ENCODE measurements around the gene RUNX1.
A peak's percentile ranks its signal among the peaks of the same experiment; 100 is the strongest.

The RUNX1 gene

DNA sequence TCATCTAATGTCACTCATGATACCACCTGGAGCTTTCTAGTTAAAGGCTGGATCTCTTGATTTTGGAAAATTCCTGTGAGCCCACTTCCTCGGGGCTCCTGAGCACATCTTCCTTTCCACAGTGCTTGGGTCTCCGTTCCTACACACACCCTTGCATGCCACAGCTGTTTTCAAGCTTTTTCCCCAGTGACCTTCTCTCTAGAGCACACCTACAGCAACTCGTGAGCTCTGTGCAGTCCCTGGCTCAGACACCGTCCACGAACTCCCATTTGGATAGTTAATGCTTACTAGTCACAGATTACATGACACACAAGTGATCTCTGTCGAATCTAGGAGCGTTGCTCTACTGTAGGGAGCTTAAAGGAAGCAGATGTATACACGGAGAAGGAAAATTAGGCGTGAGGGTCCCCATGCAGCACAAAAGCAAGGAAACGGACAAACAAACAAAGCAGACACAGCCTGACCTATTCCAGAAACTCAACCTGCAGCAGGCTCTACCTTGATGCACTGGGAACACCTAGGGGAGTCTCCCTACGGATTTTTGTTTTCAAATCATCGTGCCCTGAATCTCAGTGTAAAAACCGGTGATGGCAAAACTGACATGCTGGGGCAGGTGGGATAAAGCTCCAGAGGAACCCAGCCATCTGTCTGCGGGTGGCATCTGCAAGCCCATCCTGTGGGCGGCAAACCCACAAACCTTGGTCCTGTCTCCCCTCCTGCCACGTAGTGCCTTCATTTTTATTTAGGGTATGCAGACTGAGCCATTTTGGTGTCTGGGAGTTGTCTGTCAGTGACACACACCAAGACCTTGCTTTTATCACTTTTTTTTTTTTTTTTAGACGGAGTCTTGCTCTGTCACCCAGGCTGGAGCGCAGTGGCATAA lies 177.8 kb downstream of the RUNX1 start:
- no peak for DNase-seq

DNA sequence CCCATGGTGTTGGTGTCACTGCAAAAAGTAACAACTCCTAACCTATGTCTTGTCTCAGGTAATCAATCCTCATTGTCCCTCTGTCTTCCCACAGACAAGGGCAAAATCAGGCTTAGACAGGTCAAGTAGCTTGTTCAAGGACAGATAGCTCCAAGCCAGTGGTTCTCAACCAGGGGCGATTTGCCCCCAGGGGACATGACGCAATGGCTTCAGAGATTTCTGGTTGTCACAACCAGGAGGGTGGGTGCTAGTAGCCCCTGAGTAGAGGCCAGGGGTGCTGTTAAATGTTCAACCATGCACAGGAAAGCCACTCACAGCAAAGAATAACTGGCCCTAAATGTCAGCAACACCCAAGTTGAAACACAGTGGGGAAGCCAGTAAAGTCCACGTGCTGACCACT lies 178.9 kb downstream of the RUNX1 start:
- no peak for DNase-seq

DNA sequence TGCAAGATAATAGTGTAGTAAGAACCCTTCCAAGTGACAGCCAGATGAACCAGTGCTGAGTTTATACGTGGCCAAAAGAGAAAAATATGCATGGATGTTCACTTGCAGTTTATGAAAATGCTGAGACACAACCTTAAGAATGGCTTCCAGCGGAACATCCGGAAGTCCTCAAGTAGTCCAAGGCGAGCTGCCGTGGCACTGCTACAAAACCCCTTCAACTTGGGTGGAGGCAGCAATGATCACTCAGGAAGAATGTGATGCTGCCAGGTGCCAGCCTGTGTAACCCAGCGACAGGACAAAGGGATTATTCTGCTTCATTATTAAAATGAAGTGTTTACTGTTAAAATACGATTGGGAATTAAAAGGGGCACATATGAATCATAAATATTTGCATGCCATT lies 179.6 kb downstream of the RUNX1 start:
- no peak for DNase-seq

DNA sequence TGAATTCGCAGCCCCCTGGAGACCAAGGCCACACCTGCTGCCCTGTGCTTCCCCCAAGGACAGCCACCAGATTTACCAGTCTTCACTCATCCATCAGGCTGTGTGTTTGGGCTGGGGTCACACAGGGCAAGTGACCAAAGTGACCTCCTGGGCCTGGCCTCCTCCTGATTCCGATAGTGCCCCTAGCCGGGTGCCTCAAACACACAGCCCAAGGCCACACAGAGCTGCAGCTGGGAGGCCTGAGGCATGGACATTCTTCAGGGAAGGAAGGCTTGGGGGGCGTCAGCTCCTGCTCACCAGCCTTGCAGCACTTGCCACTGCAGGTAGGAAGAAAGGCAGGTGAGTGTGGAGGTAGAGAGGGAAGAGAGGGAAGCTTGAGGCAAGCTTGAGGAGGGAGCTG lies 181.3 kb downstream of the RUNX1 start:
- DNase-seq = no peak

DNA sequence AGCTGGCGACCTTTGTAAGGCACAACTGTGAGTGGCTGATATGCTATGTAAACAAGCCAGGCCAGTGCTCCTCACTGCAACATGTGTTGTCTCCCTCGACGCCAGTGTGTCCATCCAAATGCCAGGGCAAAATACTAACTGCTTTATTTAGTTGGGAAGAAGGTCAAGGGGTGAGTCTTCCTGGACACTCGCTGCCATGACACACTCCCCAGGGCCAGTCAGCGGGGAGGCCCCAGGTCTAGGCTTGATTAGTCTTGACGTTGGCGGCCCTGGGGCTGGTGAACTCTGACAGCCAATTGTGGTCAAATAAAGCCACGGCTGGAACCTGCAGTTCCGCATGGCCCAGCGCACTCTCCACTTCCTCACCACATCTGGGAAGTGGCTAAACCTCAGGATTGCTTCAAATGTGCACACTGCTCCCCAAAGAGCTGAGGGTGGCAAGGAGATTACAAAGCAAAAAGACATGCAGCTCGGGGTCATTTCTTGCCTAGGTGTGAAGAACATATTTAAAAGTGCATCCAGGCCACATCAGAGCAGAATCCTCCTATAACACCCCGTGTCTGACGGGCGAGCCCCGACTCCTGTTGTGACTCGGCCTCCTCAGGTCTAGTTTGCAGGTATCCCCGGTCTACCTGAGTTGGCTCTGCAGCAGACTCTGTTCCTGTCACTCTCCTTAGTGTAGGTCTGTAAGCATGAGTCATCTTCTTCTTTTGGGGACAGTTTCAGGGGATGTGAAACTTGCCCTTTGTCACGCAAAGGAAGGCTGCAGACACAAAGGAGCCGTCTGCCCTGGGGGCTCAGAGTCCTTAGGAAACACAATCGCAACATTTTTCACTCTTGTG lies 183.5 kb downstream of the RUNX1 start:
- DNase-seq = peak; percentile 89 to 94

DNA sequence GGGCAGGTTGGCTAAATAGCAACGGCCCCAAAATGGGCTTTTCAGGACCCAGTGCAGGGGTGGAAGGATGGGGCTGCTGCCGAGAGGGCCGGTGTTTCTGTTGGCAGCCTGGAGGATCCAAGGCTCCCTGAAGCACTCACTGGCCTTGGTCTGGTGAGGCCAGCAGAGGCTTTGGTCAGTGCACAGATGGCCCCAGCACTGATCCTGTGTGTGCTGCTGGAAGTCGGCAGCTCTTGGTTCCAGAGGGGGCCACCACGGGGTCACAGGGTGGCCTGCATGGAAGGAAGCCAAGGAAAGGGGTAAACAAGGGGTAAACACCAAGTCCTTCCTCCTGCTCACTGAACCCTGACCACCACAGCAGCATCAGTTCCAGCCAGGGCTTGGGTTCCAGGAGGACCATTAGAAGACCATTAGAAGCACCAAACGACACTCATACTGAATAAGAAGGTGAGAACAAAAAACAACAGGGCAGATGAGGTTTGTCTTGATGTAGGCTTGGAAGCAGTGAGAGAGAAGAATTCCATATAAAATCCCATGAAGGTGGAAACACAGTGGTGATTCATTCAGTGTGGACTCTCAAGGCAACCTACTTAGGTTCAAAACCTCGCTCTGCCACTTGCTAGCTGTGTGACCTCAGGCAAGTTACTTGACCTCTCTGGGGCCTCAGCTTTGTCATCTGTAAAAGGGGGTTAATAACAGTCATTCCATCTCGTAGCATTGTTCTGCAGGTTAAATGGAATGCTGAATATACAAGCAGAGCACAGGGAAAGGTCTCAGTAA lies 184.5 kb downstream of the RUNX1 start:
- DNase-seq = no peak

DNA sequence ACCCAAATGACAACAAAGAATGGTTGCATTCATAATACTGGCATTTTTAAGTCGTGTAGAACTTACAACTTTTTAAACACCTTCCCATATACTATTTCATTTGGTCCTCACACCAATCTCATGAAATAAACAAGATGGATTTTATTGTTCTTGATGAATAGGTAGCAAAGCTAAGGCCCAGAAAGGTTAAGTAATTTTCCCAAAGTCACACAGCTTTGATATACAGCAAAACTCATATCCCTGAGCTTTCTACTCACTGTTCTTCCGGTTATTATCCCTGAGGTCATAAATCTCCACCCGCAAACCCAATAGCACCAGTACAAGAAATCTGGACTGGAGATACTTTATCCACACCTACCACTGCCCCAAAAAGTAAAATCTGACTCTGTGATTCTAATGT lies 186.2 kb downstream of the RUNX1 start:
- no peak for DNase-seq

DNA sequence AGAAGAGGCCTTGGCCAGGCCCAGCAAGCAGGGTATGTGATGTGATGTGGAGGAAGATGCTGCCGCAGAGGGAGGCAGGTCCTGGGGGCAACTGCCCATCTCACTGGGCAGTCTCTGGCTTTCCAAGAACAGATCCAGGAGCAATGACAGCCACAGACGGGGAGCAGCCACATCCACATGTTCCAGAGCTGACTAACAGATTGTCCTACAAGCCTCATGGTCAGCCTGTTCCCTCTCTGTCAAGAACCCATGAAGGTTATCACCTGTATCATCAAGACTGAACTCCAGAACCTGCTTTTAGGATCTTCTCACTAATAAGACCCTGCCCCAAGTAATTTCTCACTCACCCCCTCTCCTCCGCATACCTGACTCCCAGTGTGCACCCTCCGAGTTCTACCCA lies 187.8 kb downstream of the RUNX1 start:
- DNase-seq = no peak

DNA sequence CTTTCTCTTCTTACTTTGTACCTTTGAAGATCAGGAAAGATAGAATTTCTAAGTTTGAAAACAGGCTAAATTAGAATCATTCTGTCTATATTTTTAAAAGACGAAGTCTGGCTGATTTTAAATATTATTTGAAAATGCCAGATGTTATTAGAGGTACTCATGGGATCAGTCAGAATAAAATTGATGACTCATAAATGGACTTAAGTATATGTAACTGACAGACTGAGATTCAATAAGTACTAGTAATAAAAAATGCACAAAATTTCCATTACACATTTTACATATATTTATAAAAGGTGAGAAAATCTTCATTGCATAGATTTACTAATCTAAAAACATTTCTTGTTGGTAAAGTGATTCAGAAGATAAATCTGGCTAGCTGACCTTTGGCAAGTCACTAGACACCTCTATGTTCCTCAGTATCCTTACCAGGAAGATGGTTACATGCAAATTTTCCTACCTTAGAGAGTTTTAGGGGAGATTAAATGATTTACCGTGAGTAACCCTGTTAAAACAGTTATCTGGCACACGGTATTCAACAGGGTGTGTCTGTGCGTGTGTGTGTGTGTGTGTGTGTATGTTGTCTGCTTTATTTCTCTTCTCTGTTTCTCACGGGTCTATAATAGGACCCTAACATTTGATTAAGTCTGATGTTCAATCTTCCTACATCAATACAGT lies 189.0 kb downstream of the RUNX1 start:
- DNase-seq = no peak

DNA sequence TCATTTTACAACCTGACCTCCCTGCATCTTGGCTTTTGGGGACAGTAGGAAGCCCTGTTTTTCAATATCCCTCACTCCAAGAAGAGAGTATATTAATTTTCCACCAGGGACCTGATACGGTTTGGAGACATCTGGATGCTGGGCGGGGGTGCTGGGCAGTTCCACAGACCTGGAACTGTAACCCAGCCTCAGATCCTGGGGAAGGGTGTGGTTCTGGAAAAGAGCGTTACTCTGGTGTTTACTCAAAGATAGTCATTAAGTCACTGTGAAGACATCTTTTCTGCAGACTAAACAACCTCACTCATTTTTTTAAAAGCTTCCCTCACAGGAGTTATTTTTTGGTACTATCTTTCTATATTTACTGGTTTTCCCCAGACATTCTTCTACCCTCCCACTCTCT lies 190.5 kb downstream of the RUNX1 start:
- DNase-seq = no peak

DNA sequence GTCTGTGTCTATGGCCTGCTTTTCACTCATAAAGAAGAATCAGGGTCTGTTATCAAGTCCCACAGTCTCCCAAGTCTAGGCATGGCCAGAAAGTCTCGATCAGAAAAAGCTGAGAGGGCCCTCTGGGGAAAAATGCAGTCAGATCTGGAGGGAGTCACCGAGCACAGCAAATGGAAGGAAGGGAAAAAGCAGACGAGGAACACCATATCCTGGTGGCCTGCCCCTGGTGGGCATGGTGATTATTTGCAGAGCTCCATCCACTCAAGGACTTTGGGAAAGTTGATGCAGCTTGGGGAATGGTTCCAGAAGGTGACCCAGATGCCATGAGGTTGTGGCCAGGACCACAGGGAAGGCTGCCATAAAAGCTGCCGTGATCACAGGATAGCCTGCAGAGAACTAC lies 191.2 kb downstream of the RUNX1 start:
- no peak for DNase-seq

DNA sequence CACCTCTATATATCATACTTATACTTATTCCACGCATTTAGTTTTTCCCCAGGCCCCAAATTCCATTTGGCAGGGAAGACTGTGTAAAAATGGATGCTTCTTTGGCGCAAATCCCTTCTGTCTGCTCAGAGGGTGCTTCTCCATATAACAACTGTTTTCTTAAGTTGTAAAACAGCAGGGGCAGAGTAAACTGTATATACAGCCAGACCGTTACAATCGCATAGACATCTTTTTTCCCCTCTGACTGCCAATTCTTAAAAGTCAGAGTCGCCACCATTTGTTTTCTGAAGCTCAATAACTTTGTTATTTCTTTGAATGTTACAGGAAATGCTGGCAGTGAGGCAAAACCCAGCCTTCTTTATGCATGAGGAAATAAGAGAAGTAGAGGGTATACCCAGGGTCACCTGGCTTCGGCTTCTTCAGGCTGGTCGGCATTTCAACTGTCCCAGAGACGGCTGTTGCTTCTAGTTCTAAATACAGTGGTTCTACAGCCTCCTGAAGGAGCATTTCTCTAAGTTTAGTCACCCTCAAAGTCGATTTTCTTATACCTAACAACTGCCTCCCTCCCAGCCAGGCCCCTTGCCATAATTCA lies 191.9 kb downstream of the RUNX1 start:
- no peak for DNase-seq

DNA sequence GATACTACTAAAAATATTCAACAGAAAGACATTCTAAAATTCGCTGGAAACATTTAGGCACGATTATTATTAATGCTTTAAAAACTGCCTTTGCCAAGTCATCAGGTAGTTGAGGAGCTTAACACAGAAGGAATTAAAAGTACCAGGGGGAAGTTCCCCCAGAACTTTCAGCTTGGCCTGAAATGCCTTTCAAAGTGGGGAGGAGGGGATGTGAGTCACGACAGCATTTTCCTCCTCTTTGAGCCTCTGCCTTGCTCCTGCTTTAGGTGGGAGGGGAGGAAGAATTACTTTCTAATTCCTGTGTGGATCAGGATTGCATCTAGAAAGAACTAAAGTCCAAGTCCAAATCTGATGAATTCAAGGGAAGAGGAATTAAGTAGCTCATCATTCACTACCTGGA lies 196.7 kb downstream of the RUNX1 start:
- no peak for DNase-seq

DNA sequence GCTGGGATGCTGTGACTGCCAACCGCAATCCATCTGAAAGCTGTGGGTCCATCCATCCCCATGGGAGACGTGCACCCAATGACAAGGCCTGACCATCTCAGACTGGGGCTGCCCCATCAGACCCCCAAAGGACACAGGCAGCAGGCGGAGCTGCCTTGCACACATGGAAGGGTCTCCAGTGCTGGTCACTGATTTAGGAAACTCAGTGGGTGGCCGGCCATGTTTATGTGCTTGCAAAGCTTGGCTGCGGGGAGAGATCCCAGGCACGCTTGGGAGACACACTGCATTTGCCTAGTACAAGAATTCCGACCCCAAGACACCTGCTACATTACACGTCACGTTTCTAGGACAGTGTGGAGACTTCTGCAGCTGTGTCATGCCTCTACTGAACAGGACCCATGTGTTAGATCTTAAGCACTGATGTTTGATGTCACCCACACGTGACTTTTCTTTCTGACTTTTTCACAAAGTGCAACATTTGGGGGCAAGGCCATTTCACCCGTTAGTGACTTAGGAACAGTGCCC lies 198.9 kb downstream of the RUNX1 start:
- no peak for DNase-seq

DNA sequence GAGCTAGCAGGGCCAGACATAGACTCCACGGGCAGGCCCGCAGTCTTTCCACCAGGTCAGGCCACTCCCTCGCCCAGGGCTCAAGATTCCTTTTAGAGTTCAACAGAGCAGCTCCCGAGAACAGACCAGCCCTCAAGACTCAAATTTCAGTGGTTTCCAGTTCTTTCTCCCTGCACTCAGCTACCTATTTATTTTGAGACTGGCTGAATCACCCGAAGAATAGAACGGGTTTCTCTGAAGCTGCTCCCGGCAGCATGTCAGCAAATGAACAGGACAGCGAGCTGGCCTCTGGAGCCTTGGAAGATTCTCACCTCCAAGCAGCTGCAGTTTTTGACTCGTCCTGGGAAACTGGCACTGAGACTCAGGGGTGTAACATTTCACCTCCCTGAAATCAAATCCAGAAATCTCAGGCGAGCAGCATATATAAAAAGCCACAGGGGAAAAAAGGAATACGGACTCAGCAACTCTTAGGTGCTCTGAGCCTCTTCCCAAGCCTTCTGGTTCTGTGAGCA lies 202.4 kb downstream of the RUNX1 start:
- DNase-seq = no peak

DNA sequence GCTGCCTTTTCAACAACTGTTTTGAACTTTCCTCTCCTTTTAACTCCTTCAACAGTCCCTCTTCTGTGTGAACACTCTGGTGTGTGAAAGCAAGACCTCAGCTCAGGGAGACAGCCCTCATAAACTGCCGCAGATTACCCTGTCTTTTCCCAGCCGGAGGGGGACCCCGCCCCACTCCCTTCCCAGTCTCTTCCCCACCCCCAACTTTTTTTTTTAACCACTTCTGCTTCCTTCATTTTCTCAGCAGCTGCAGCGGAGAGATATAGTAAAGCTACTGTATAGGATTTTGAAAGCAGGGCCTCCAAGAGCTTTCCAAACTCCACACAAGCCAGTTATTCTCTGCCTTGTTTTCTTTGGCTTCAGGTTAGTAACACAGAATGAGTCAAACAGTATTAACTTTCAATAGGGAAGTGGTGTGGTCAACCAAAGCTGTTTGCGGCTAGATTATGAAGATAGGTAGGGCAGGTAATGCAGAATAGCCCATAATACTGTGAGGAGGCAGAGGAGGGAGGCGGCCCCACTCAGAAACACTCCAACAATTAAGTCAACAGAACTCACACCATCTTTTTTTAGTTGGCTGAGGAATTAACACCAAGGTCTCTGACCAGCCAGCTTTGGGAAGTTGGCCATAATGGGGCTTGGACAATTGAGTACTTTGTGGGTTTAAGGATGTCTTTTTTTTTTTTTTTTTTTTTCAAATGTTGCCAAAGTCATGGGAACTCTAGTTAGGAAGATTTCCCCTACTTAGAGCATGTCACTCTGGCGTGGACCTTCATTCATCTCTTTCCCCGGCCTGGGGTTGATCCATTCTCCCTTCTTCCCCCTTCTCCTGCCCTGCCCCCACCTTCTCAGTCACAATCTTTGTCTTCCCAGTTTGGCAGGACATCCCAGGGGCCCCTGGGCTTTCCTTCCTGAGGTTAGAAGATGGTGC lies 203.3 kb downstream of the RUNX1 start:
- DNase-seq = no peak

DNA sequence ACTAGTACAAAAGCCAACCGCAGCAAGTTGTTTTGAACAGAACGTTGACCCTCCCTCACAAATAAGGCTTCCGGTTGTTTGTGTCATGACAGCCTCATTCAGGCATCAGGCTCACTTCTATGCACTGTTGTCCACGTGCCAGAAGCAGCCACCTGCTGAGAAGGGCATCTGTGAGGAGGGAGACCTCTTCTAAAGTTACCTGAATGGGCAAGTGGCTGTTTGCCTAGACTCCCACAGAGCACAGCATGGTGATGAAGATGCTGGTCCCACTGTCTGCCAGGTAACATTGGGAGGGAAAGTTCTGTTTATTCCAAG lies 204.2 kb downstream of the RUNX1 start:
- no peak for DNase-seq

DNA sequence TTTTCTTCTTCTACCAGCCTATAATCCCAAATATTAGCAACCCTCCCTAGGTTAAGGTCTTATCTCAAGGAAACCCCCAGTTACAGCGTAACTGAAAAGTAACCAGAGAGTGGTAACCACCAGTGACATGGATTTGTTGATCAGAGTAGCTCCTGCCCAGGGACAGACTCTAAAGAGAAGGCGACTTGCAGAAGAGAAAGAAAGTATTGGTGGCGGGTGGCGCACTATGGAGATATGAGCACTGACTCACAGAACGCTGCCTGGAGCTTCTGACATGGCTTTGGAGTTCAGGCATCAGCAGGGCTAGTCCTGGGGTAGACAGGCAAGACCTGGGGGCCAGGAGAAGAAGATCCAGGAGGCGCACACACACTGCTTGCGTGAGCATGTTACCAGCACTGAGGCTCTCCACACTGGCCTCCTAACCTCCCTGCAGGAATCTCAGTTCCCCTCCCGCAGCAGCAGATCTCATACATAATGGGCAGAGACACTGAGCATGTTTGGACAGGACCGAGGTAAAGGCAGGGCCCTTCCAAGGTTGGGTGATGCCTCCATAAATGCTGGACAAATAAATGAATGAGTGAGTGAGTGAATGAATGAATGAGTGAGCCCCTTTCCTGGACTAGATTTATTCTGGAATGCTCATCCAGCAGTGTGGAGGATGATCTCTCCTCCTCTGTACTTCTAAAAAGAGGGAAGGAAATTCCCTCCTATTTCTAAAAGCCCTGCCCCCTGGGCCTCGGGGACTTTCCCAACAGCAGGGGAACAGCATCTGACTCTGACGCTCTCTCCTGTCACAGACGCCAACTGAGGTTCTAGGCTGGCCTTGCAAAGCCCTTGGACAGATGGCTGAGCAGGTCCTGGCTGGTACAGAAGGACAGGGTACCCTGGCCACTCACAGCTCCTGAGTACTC lies 204.8 kb downstream of the RUNX1 start:
- DNase-seq = no peak

DNA sequence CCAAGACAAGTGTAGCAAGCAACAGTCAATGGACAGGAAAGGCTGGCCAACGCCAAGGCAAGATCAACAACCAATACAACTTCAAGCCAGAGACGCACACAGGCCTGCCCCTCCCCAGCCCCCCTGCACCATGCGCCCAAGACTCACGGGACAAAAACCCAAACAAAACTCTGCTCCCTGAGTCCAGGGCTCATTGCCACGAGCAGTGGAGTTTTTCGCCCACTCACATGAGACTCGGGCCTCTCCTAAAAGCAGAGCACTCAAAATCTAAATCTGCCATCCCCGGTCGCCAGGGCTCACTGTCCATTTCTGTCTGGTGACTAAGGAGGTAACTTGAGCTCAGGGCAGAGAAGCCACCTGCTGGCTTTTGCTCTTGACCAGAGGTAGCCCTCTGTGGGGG lies 205.5 kb downstream of the RUNX1 start:
- DNase-seq = no peak

DNA sequence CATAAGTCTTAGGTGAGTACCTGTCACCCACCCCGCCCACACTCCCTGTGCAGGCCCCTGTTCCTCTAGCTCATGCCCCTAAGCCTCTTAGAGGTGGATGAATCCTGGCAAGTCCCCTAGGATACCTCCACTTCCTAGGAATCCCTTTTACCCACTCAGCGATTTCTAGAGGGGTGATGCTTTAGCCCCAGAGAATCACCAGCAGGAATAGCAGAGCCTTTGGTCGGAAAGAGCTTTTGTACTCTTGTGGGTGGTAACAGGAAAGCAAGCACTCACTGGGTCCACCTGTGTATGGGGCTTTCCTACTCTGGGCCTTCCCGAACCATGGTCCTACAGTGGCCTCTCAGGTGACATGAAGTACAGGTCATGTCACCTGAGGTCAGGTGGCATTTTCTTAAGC lies 207.9 kb downstream of the RUNX1 start:
- DNase-seq = no peak

Data from AML-193 (cell line).